SH-SY5Y (cell line): ENCODE results near the gene KPNA1.

ENCODE experiments used
- GATA2 ChIP-seq: IDR thresholded peaks from 2 replicates; pipeline ENCODE4 v1.6.1; 2011; ENCODE audit warnings: mild to moderate bottlenecking, low read depth, low read length
- GATA3 ChIP-seq: IDR thresholded peaks from 2 replicates; pipeline ENCODE4 v1.6.1; 2011; ENCODE audit warnings: low read depth, mild to moderate bottlenecking, low read length, moderate library complexity

DNA sequence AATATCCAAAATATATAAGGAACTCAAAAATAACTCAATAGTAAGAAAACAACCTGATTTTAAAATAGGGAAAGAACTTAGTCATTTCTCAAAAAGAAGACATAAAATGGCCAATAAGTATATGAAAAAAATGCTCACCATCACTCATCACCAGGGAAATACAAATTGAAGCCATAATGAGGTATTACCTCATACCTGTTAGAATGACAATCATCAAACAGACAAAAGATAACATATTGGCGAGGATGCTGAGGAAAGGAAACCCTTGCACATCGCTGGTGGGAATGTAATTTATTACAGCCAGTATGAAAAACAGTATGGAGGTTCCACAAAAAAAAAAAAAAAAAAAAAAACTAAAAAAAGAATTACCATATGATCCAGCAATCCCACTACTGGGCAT, 38.2 kb downstream of the KPNA1 start:
- TF ChIP-seq GATA3 (no peak), GATA2 (no peak)
